Superior temporal gyrus (tissue), 1 donor: Measurements from ENCODE around the gene PIH1D1.
A peak's percentile ranks its signal among the peaks of the same experiment; 100 is the strongest.
"Not testable (repeated sequence)": the region's sequence is repeated elsewhere in the genome, so short reads cannot be mapped to it uniquely, and the experiment has no call there.

ENCODE experiments used
- DNase-seq: peaks from one replicate; pipeline ENCODE4 v3.0.0-alpha.2; 2016; ENCODE audit errors: extremely low spot score

PIH1D1 gene

GRCh38 chr19:49481020-49481683 is 29.5 kb upstream of the PIH1D1 start:
- no peak for DNase-seq

DNA sequence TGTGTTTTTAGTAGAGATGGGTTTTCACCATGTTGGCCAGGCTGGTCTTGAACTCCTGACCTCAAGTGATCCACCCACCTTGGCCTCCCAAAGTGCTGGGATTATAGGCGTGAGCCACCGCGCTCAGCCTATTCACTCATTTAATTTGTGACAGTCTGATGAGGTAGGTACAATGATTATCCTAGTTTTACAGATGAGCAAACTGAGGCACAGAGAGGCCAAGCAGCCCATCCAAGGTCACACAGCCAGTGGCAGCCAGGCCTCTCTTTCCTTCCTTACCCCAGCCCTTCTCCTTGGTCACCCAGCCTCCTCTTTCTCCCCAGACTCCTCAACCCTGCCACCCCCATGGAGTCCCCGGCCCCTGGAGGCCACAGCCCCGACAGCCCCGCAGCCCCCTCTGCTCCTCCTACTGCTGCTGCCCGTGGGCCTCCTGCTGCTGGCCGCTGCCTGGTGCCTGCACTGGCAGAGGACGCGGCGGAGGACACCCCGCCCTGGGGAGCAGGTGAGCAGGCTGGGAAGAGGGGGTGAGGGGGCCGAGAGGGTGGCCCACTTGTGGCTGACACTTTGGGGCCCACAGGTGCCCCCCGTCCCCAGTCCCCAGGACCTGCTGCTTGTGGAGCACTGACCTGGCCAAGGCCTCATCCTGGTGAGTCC is 28.5 kb upstream of the PIH1D1 start:
- no peak for DNase-seq

- no peak for DNase-seq
These were observed 24.6 kb upstream of the PIH1D1 start for GRCh38 chr19:49475995-49476880.

DNA sequence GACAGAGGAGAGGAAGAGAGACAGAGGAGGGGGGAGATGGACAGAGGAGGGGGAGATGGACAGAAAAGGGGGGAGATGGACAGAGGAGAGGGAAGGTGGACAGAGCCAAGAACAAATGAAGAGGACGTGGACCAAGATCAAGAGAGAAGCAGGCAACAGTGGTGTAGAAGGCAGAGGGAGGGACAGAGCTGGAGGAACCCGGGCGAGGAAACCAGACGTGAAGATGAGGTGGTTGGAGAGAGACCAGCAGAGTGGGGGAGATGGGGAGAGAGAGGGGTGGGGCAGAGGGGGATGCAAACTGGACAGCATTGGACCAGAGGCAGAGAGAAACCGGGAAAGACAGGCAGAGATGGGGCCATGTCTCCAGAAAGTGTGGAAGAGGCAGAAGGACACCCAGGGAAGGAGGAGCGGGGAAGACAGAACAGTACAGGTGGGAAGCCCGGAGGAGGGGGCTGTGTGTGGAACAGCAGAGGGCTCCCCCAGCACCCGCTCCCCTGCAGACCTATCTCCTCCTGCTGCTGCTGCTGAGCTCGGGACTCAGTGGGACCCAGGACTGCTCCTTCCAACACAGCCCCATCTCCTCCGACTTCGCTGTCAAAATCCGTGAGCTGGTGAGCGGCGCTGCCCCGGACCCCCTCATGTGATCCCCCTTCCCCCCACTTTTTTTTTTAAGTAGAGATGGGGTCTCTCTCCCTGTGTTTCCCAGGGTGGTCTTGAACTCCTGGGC is 23.7 kb upstream of the PIH1D1 start:
- DNase-seq = no peak

DNA sequence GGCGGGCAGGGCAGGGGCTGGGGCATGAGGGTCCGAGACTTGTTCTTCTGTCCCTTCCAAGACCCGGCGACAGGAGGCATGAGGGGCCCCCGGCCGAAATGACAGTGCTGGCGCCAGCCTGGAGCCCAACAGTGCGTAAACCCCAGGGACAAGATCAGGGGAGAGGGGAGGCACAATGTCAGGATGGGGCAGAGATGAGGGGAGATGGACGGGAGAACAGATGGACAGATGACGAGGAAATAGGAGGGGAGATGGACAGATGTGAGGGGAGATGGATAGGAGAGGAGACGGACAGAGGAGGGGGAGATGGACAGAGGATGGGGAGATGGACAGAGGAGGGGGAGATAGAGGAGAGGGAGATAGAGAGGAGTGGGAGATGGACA is 22.9 kb upstream of the PIH1D1 start:
- no peak for DNase-seq

- peak; percentile 60 for DNase-seq
These were observed 22.4 kb upstream of the PIH1D1 start, which contains the start of gene FLT3LG for GRCh38 chr19:49473868-49474541. Gene FLT3LG, plus strand, starts transcription at chr19:49474215. Its CDS starts 425 bp downstream, at chr19:49474640.

- not testable (repeated sequence) for DNase-seq
These were observed 21.9 kb upstream of the PIH1D1 start for GRCh38 chr19:49473501-49473867.

GRCh38 chr19:49472936-49473335 is 21.3 kb upstream of the PIH1D1 start:
- no peak for DNase-seq

DNA sequence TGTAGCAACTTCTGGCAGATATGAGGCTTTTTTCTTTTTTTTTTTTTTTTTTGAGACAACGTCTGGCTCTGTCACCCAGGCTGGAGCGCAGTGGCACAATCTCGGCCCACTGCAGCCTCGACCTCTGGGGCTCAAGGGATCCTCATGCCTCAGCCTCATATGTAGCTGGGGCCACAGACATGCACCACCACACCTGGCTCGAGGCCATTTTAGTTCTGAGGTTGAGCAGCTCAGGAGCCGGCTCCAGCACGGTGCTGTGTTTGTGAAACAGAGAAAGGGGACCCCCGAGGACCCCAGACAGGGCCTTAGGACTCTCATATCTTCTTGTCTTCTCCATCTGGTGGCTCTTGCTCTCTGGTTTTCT is 19.0 kb upstream of the PIH1D1 start:
- no peak for DNase-seq

DNA sequence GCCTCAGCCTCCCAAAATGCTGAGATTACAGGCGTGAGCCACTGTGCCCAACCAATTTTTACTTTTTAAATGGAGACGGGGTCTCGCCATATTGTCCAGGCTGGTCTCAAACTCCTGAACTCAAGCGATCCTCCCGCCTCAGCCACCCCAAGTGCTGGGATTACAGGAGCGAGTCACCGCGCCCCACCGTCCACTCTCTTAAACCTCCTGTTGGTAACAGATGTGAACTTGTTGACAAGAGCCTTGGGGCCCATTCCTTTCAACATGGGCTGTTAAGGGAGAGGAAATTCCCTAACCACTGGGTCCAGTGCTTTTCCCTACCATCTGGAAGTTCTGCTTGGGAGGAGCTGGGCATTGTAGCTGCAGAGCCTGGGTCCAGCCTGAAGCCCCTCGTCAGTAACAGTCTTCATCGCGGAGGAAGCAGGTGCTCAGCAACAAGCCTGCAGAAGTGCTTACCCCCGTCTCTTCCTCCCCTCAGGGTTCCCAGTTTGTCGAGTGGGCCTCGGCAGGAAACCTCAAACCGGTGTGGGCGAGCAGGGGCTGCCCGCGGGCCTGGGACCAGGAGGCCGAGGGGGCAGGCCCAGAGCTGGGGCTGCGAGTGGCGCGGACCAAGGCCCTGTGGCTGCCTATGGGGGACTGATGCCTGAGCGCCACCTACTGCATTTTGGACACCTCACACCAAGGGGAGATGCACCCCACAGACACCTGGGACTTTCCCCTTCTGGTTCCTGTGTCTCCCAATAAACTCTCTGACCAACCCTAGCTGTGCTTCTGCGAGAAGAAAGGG is 18.4 kb upstream of the PIH1D1 start:
- no peak for DNase-seq

- DNase-seq = no peak
These were observed 17.3 kb upstream of the PIH1D1 start for GRCh38 chr19:49468746-49469447.

DNA sequence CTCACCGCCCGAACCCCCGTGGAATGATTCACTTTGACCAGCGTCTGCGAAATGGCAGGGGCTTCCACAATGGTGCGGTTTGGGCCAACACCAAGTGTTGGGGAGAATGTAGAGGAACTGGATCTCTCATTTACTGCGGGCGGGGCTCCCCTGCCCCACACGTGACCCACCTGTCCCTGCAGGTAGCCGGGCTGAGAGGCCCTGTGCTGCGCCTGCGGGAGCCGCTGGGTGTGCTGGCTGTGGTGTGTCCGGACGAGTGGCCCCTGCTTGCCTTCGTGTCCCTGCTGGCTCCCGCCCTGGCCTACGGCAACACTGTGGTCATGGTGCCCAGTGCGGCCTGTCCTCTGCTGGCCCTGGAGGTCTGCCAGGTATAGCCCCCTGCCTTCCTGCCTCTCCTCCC is 16.6 kb upstream of the PIH1D1 start:
- no peak for DNase-seq

GRCh38 chr19:49465371-49465770 is 13.8 kb upstream of the PIH1D1 start:
- DNase-seq = no peak

- no peak for DNase-seq
These were observed 12.5 kb upstream of the PIH1D1 start for GRCh38 chr19:49463960-49464740.

DNA sequence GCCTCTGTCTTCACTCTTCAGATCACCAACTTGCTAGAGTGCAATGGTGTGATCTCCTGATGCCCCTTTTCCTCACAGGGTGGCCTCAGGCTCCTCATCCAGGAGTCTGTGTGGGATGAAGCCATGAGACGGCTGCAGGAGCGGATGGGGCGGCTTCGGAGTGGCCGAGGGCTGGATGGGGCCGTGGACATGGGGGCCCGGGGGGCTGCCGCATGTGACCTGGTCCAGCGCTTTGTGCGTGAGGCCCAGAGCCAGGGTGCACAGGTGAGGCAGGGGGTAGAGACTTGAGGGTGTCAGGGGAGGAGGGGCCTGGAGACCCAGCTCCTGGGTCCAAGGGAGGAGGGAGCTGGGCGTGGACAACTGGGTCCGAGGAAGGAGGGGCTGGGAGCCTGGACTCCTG is 10.9 kb upstream of the PIH1D1 start:
- DNase-seq = no peak

DNA sequence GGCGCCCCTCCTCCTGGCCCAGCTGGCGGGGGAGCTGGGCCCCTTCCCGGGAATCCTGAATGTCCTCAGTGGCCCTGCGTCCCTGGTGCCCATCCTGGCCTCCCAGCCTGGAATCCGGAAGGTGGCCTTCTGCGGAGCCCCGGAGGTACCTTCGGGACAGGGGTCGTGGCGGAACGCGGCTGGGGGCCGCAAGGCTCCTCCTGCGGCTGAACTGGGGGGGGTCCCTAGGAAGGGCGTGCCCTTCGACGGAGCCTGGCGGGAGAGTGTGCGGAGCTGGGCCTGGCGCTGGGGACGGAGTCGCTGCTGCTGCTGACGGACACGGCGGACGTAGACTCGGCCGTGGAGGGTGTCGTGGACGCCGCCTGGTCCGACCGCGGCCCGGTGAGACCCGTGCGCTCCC is 10.0 kb upstream of the PIH1D1 start:
- no peak for DNase-seq

GRCh38 chr19:49461130-49461529 is 9.5 kb upstream of the PIH1D1 start:
- not testable (repeated sequence) for DNase-seq

DNA sequence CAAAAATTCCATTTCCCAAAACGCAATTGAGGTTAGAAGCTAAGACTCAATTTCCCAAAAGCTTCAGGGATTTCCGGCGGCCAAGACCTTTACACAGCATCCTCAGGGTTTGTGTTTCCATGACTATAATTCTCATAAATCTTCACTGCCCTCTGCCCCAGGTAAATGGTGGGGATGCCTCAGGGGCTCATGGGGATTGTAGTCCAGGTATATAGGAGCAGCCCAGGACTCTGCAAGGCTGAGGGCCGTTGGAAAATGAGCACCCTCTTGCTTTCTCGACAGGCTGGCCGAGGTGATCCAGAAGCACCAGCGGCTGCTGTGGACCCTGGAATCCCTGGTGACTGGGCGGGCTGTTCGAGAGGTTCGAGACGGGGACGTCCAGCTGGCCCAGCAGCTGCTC is 7.8 kb upstream of the PIH1D1 start:
- DNase-seq = no peak

DNA sequence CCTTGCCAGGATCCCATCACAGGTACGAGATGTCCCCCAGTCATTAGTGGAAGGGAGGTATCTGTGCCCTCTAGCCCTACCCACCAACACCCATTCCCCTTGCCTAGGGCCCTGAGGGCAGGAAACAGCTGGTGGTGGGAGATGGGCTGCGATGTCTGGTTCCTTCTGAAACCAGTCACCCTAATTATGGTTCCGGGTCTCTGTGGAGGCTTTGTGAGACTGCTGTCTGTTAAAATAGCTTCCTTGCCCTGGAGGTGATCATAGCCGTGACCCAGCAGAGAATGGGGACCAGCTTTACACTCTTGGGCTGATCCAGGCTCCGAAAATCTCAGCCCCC is 6.9 kb upstream of the PIH1D1 start:
- no peak for DNase-seq
